GM19455 (cell line): ENCODE results near the gene ARHGEF4.

Experiments used
- ATAC-seq: cut with Tn5 transposase; IDR thresholded peaks from one replicate; pipeline ENCODE4 v1.9.1; 2021; ENCODE audit not compliant: unreplicated experiment

ARHGEF4 gene

GRCh38 chr2:130814931-130815680, 21.6 kb upstream of the ARHGEF4 start:
- no peak for ATAC-seq

- no peak for ATAC-seq
Observed at GRCh38 chr2:130818809-130819208, 17.9 kb upstream of the ARHGEF4 start.

- ATAC-seq = no peak
Observed at GRCh38 chr2:130819226-130819607, 17.5 kb upstream of the ARHGEF4 start.

DNA sequence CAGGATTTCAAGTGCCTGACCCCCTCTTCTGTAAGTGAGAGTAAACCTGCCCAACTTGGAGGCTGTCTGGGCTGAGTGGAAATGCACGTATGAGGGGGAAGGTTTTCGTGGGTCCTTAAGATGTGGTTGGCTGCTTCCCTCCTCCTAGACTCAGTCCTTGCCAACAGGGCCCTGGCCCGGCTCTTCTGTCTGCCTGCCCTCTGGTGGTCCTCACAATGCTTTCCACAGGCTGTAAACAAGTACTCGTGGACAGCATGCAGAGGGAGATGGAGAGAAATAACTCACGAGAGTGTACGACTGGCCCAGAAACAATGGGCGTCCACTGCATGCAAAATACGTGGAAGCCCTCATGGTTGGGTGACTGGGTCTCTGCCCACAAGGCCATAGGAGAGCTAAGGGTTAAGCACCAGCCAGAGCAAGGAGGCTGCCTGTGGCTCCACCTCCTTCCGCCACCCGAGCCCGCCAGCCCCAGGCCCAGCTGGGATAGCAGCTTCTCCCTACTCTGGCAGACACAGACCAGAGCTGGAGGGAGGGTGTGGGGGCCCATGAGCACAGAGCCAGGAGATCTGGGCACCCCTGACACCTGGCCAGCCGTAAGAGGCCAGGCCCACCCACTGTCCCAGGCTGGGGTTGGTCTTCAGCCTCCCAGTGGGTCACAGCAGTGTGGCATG, 17.0 kb upstream of the ARHGEF4 start:
- ATAC-seq = no peak

DNA sequence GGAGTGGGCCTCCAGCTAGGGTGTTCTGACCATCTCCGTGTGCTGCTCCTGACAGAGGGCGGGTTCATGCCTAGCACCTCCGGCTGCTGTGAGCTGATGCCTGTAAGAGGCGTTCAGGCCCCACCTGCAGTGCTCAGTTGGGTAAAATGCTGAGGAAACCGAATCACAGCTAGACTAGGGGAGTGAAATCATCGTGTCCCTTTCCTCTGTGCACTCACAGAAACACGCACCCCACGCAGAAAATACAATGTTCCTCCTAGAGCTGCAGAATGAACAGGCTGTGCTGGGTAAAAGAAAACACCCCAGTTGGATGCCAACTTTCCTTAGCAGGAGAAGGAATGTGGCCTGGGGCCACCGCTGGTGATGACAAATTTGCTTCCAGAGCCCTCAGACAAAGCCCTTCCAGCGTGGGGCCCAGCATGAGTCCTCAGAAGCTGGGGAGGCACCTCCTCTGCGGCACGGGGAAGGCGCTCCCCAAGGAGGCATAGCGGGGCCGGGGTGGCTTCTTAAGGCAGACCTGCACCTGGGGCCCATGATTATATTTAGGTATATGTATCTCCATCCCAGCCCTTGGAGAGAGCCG, 16.3 kb upstream of the ARHGEF4 start:
- no peak for ATAC-seq

DNA sequence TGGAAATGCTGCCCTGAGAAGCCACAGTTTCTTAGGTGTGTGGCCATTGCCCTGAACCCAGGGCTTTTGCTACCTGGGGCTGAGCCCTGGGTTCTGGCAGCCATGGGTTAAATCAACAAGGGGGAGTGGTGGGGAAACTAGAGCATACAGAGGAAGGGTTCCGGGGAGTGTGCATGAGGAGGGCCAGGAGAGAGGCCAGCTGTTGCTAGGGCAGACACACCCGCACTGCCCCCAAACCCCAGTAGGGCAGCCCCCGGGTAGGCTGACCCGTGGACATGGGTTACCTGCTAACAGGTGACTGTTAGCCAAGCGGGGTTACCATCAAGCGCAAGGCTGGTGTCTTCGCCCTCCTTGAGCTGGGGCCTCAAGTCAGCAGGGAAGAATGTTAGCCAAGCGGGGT, 14.8 kb upstream of the ARHGEF4 start:
- ATAC-seq = no peak

DNA sequence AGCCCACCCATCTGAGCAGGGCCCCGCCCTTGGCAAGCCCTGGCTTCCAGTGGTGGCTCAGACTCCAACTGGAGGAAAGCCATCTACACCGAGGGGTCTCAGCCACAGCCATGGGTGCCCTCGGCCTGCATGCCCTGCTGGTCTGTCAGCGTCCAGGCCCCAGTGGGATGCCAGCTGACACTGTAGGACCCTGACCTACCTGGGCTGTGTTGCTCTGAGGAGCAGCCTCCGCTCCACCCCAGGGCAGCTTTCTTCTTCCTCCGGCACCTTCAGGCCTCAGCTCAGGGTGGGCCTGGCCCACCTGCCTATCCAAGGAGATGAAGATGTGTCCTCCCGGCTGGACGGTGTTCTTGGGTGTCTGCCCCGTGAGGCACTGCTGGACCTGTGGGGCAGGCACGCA, 13.9 kb upstream of the ARHGEF4 start:
- ATAC-seq = no peak

- no peak for ATAC-seq
Observed at GRCh38 chr2:130823171-130823885, 13.4 kb upstream of the ARHGEF4 start.

- peak; percentile 45 for ATAC-seq
Observed at GRCh38 chr2:130823886-130824491, 12.7 kb upstream of the ARHGEF4 start.

- ATAC-seq = peak; percentile 74
Observed at GRCh38 chr2:130824492-130825061, 12.1 kb upstream of the ARHGEF4 start.

- no peak for ATAC-seq
Observed at GRCh38 chr2:130825231-130825965, 11.3 kb upstream of the ARHGEF4 start.

DNA sequence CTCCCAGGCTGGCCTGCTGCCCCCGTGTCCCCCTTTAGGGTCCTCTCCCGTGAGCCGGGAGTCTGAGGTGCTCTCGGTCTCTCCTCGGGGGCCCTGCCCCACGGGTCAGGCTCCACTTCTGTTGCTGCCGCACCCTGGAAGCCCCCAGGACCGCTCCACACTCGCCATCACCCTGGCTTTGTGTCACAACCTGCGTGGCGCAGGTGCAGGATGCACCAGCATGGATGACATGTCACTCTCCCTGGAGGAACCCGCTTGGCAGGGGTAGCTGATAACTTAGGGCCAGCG, 10.8 kb upstream of the ARHGEF4 start:
- no peak for ATAC-seq

GRCh38 chr2:130826419-130826818, 10.3 kb upstream of the ARHGEF4 start:
- no peak for ATAC-seq

- no peak for ATAC-seq
Observed at GRCh38 chr2:130826821-130827501, 9.8 kb upstream of the ARHGEF4 start.

GRCh38 chr2:130827502-130828251, 9.0 kb upstream of the ARHGEF4 start:
- ATAC-seq = no peak

DNA sequence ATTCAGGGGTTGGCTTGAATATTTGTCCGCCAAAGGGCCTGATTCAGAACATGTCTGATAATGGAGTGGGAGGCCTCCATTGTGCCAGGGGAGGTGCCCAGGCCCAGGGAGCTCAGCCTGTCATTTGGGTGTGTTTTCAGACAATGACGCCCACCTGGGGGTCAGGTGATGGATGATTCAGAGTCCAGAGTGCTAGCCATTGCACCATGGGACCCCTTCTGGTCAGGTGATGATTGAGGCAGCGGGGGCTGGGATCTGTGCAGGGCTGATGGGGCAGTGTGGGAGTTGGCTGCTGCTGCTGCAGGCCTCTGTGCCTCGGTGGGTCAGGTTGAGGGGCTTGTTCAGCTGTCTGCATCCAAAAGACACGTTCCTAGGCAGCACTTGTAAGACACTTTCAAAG, 8.3 kb upstream of the ARHGEF4 start:
- no peak for ATAC-seq

DNA sequence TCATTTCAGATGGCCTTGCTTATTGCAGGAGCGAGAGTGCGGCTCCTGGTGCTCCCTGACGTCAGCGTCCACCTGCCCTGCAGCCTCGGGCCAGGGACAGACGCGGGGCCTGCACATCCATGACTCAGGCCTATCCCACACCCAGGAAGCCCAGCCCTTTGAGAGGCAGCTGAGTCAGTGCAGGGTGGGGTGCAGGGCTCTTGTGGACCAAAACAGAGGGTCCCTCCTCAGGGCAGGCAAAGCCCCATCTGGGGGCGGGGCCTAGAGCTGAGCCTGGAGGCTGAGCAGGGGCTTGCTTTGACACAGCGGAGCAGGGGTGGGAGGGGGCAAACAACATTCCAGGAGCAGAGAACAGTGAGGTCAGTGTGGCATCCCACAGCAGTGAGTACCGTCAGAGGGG, 7.7 kb upstream of the ARHGEF4 start:
- ATAC-seq = no peak

- no peak for ATAC-seq
Observed at GRCh38 chr2:130830538-130830937, 6.2 kb upstream of the ARHGEF4 start.

DNA sequence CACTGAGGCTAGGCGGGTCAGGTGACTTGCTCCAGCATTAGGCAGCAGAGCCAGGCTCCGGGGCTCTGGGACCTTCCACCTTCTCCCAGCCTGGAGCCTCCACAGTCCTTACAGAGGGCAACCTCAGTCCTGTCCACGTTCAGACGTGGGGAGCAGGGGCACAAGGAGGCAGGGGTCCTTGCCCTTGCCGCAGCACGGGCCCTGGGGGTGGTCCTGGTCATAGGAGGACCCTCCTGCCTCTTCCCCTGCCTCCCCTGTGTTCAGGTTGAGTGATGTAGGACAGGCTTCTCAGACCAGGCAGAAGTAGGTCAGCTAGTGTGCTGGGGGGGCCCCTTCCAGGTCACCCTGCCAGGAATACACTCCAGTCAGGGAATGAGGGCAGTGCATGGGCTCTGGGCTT, 5.4 kb upstream of the ARHGEF4 start:
- no peak for ATAC-seq
